KMS-11 (cell line): Measurements from ENCODE around the gene METAP1D.
A peak's percentile ranks its signal among the peaks of the same experiment; 100 is the strongest.
"Not testable (repeated sequence)": the region's sequence is repeated elsewhere in the genome, so short reads cannot be mapped to it uniquely, and the experiment has no call there.

ENCODE experiments used
- H2AFZ ChIP-seq: fragments of 200-600 bp; sonication (generic); 2 replicates; pipeline ENCODE4 v1.6.1; 2016; ENCODE audit warnings: antibody characterized with exemption, mixed run types, low read depth
- H3K27ac ChIP-seq: fragments of 200-600 bp; sonication (generic); 2 replicates; pipeline ENCODE4 v1.6.1; 2016; ENCODE audit warnings: mild to moderate bottlenecking, mixed run types
- H3K27me3 ChIP-seq: fragments of 200-600 bp; sonication (generic); 2 replicates; pipeline ENCODE4 v1.6.1; 2017; ENCODE audit warnings: mild to moderate bottlenecking, low read depth, mixed run types, moderate library complexity; ENCODE audit not compliant: insufficient read depth
- H3K36me3 ChIP-seq: fragments of 200-600 bp; sonication (generic); 2 replicates; pipeline ENCODE4 v1.6.1; 2017; ENCODE audit warnings: mild to moderate bottlenecking, mixed run types; ENCODE audit not compliant: insufficient read depth
- H3K4me1 ChIP-seq: fragments of 200-600 bp; sonication (generic); 2 replicates; pipeline ENCODE4 v1.6.1; 2016; ENCODE audit warnings: mild to moderate bottlenecking, low read depth, mixed run types; ENCODE audit not compliant: poor library complexity, severe bottlenecking
- H3K4me2 ChIP-seq: fragments of 200-600 bp; sonication (generic); 2 replicates; pipeline ENCODE4 v1.7.0; 2016; ENCODE audit warnings: mild to moderate bottlenecking, mixed run types
- H3K4me3 ChIP-seq: fragments of 200-600 bp; sonication (generic); IDR thresholded peaks from 2 replicates; pipeline ENCODE4 v1.6.1; 2017; ENCODE audit warnings: low read depth, low read length, mixed read lengths; ENCODE audit not compliant: insufficient read depth
- H3K79me2 ChIP-seq: fragments of 200-600 bp; sonication (generic); 2 replicates; pipeline ENCODE4 v1.6.1; 2016; ENCODE audit warnings: low read depth, mixed run types; ENCODE audit not compliant: insufficient read depth
- H3K9ac ChIP-seq: fragments of 200-600 bp; sonication (generic); 2 replicates; pipeline ENCODE4 v1.6.1; 2016; ENCODE audit warnings: mild to moderate bottlenecking, mixed run types
- H4K20me1 ChIP-seq: fragments of 200-600 bp; sonication (generic); 2 replicates; pipeline ENCODE4 v1.6.1; 2016; ENCODE audit warnings: mild to moderate bottlenecking, mixed run types; ENCODE audit not compliant: insufficient read depth
- TF ChIP-seq, protein P1 (sequence below): fragments of 200-600 bp; sonication (generic); conservative IDR thresholded peaks from 2 replicates; pipeline ENCODE4 v1.6.1; 2017; ENCODE audit warnings: low read depth, mild to moderate bottlenecking, antibody characterized with exemption, low read length, moderate library complexity, mixed read lengths

Gene METAP1D

DNA sequence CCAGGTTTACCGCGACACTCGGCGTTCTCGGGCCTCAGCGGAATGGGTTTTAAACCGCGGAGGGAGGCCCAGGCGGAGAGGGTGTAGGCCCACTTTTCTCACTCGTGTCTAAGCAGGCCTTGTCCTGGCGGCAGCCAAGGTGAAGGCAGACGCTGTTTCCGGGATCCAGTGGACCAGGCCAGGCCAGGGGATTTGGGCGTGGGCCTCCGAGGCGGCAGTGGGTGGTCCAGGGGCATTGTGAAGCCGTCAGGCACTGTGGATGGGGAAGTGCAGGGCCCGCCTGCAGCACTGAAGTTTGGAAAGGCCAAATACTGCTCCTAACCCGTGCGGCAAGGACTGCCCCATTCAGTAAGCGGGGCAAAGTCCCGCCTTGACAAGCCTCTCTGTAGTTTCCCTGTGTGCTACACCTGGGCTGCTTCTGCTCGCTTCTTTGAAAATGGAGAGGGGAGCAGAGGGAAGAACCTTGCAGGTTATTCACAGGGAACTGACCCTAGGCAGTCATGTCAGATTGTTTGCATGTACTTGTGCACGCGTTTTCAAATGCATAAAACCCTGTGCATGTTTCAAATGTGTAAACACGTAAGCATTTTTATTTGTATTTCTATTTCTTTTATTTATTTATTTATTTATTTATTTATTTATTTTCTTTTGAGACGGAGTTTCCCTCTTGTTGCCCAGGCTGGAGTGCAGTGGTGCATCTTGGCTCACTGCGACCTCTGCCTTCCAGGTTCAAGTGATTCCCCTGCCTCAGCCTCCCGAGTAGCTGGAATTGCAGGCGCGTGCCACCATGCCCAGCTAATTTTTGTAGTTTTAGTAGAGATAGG, 110.4 kb downstream of the METAP1D start:
- H2AFZ ChIP-seq, result no peak overlapping the region
- H3K79me2 ChIP-seq, result no peaks in the 10 kb centered on the region
- TF ChIP-seq, protein P1, sequence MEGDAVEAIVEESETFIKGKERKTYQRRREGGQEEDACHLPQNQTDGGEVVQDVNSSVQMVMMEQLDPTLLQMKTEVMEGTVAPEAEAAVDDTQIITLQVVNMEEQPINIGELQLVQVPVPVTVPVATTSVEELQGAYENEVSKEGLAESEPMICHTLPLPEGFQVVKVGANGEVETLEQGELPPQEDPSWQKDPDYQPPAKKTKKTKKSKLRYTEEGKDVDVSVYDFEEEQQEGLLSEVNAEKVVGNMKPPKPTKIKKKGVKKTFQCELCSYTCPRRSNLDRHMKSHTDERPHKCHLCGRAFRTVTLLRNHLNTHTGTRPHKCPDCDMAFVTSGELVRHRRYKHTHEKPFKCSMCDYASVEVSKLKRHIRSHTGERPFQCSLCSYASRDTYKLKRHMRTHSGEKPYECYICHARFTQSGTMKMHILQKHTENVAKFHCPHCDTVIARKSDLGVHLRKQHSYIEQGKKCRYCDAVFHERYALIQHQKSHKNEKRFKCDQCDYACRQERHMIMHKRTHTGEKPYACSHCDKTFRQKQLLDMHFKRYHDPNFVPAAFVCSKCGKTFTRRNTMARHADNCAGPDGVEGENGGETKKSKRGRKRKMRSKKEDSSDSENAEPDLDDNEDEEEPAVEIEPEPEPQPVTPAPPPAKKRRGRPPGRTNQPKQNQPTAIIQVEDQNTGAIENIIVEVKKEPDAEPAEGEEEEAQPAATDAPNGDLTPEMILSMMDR, result no peak
- no peaks in the 10 kb centered on the region for H4K20me1 ChIP-seq
- H3K4me1 ChIP-seq, result peaks cover 3% of the 10 kb centered on the region
- H3K4me3 ChIP-seq, result no peak overlapping the region
- no peak overlapping the region for H3K9ac ChIP-seq
- H3K27me3 ChIP-seq, result no peaks in the 10 kb centered on the region; the same call in 1 of the 2 replicates
- H3K36me3 ChIP-seq, result no peaks in the 10 kb centered on the region
- H3K4me2 ChIP-seq, result no peak overlapping the region
- H3K27ac ChIP-seq, result no peak overlapping the region

DNA sequence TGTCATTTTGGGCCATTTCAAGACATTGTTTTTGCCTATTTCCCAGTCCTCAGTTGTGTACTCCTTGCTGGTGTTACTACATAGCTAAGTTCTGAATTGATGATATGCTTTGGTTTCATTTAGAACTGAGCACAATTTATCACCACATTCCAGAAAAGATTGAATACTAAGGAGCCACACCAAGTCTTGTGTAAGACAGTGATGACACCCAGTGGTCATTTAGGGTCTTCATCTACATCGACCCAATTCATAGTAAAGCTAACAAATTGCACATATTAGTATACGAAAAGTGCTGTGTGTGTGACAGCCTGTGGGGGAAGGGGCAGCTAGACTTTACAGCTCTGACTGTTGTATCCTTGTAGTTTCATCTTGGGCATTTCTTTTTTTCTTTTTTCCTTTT, 113.9 kb downstream of the METAP1D start:
- TF ChIP-seq, protein P1, result peak; percentile 37; the same call in 1 of the 2 replicates
- no peaks in the 10 kb centered on the region for H4K20me1 ChIP-seq
- H3K27me3 ChIP-seq, result no peaks in the 10 kb centered on the region
- H3K9ac ChIP-seq, result no peak overlapping the region
- H3K36me3 ChIP-seq, result no peaks in the 10 kb centered on the region
- H2AFZ ChIP-seq, result no peak overlapping the region
- no peaks in the 10 kb centered on the region for H3K79me2 ChIP-seq
- H3K4me2 ChIP-seq, result no peak overlapping the region
- no peak overlapping the region for H3K27ac ChIP-seq
- no peak overlapping the region for H3K4me3 ChIP-seq
- no peaks in the 10 kb centered on the region for H3K4me1 ChIP-seq

DNA sequence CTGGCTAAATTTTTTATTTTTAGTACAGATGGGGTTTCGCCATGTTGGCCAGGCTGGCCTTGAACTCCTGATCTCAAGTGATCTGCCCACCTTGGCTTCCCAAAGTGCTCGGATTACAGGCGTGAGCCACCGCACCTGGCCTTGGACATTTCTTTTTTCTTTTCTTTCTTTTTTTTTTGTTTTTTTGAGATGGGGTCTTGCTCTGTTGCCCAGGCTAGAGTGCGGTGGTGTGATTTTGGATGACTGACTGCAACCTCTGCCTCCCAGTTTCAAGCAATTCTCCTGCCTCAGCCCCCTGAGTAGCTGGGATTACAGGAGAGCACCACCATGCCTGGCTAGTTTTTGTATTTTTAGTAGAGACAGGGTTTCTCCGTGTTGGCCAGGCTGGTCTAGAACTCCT, 114.4 kb downstream of the METAP1D start:
- not testable (repeated sequence) for H3K4me1 ChIP-seq, H3K27ac ChIP-seq, H2AFZ ChIP-seq, H3K79me2 ChIP-seq, H3K4me2 ChIP-seq, H3K9ac ChIP-seq, H3K36me3 ChIP-seq, H3K27me3 ChIP-seq, H4K20me1 ChIP-seq, H3K4me3 ChIP-seq

DNA sequence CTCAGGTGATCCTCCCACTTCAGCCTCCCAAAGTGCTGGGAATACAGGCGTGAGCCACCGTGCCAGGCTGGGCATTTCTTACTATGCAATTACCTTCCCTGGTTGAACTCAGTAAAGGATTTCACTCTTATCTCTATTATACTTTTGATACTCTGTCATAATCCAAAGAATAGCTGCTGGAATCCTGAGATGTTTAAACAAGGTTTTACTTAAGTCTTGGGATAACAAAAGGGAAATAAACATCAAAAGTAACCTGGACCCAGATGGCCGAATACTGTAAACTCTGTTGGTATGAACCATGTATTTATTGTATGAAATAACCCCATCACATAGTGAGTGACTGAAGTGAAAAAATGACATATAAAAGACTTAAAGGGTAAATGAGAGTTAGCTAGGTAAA, 114.8 kb downstream of the METAP1D start:
- Histone ChIP-seq H3K27me3 (no peaks in the 10 kb centered on the region), H2AFZ (no peak overlapping the region), H3K27ac (no peak overlapping the region), H3K4me2 (no peak overlapping the region), H3K9ac (no peak overlapping the region), H4K20me1 (no peaks in the 10 kb centered on the region), H3K79me2 (no peaks in the 10 kb centered on the region), H3K4me3 (no peak overlapping the region), H3K4me1 (no peaks in the 10 kb centered on the region), H3K36me3 (no peaks in the 10 kb centered on the region)
- TF ChIP-seq, protein P1, result no peak

DNA sequence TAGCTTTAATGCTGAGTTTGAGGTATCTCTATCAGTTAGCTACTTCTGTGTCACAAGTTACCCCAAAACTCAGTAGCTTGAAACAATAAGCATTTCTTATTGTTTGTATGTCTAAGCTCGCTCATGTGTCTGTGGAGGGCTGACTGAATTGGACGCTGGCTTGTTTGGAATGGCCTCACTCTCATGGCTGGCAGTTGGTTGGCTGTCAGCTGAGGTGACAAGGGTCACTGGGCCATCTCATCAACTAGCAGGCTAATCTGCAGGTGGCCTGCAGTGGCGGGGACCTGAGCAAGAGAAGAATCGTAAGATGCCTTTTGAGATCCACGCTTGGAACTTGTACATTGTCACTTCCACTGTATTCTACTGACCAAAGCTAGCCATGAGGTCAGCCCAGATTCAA, 116.4 kb downstream of the METAP1D start:
- Histone ChIP-seq H3K4me1 (no peaks in the 10 kb centered on the region), H3K4me3 (no peak overlapping the region), H3K9ac (no peak overlapping the region), H3K79me2 (no peaks in the 10 kb centered on the region), H4K20me1 (no peaks in the 10 kb centered on the region), H3K4me2 (no peak overlapping the region), H2AFZ (no peak overlapping the region), H3K27ac (no peak overlapping the region), H3K36me3 (no peaks in the 10 kb centered on the region), H3K27me3 (no peaks in the 10 kb centered on the region)
- TF ChIP-seq, protein P1, result no peak
